ENCODE measurements around the gene CATSPER1.

The CATSPER1 gene

GRCh38 chr11:66026017-66026529 lies at the start of gene CATSPER1:
TSS of gene CATSPER1 (minus strand) at chr11:66026479. CDS start at chr11:66026379, 100 bp downstream.
- DNase-seq (ENCODE audit: low read depth), result no peak

- no peak for DNase-seq (ENCODE audit: low read depth)
These were observed 49.0 kb upstream of the CATSPER1 start for GRCh38 chr11:66075273-66075672.

- no peak for DNase-seq (ENCODE audit: low read depth)
These were observed 47.4 kb upstream of the CATSPER1 start for GRCh38 chr11:66073669-66074068.

DNA sequence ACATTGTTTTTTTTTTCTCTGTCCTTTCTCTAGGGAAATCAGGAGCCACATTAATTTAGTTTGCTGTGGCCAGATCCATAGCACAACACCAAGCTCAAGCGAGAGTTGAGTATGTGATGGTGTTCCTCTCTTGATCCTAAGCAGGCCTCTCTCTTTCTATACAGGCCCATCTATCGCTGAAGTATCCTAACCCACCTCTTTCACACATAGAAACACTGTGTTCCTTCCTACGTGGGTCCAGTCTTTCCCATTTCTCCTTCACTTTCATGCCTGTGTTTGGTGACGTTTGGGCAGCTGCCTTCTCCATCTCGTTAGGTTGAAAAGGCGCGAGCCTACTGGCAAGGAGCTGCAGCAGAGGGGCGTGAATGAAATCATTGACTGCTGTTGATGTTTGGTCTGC lies 46.2 kb upstream of the CATSPER1 start:
- DNase-seq (ENCODE audit: low read depth), result no peak

- peak; percentile 47 for DNase-seq (ENCODE audit: low read depth)
These were observed 45.8 kb upstream of the CATSPER1 start for GRCh38 chr11:66072081-66072480.

GRCh38 chr11:66071381-66071801 lies 45.1 kb upstream of the CATSPER1 start:
- DNase-seq (ENCODE audit: low read depth), result no peak

DNA sequence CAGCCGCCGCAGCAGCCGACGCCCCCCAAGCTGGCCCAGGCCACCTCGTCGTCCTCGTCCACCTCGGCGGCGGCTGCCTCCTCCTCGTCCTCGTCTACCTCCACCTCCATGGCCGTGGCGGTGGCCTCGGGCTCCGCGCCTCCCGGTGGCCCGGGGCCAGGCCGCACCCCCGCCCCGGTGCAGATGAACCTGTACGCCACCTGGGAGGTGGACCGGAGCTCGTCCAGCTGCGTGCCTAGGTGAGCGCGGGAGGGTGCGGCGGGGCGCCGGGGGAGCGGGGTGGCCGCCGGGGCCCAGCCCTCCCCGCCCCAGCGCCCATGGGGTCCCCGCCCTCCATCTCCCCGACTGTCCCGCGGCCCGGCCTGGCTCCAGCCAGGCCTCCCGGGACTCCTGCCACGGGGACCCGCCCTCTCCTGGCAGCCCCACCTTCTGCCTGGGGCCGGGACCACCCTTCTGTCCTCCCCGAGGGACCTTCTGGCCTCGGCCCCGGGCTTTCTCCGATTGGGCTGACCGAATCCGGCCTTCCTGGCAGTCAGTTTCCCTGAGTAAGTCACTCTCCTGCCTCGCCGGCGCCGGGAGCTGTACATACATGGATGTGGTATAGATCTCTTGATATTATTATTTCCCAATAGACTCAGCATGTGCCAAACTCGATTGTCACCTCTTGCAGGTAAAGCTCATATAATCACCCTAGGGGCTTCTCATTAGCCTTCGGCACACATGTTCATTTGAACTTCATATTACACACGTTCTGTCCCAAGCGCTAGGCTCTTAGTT lies 44.5 kb upstream of the CATSPER1 start:
- DNase-seq (ENCODE audit: low read depth), result peak; percentile 55

DNA sequence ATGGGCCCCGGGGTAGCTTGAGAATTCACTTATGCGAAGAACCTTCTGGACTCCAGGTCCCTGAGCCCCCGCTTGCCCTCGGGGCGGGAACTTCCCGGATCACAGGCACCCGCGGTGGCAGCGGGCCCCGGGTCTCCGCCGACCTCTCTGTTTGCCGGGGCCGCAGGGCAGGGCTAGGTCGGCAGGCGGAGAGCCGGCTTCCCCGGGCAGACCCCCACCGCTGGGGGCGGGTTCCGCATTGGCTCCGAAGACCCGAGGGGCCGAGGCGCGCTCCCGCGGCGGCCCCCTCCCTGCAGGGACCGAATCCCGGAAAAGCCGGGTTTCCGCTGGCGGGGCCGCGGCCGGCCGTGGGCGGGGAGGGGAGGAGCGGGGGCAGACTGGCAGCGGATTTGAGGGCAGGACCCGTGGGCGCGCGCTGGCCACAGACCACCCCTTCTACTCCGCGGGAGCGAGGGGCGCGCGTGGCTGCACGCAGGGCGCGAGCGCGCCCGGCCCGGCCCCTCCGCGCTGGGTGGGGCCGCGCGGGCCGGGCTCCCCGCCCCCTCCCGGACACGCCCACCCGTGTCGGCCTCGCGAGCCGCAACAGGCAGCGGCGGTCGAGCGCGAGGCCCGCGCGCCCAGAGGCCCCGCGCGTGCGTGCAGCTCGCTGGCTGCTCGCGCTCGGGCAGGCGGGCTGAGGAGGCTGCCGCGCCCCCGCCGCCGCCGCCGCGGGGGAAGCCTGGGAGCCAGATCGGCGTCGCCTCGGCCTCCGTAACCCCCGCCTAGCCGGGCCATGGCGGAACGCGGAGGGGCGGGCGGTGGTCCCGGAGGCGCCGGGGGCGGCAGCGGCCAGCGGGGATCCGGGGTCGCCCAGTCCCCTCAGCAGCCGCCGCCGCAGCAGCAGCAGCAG lies 43.7 kb upstream of the CATSPER1 start, which contains the start of gene PACS1:
TSS of gene PACS1 (plus strand) at position 558 of the 889 bp plus-strand sequence. CDS start at position 773, 215 bp downstream.
- DNase-seq (ENCODE audit: low read depth), result peak; percentile 88

DNA sequence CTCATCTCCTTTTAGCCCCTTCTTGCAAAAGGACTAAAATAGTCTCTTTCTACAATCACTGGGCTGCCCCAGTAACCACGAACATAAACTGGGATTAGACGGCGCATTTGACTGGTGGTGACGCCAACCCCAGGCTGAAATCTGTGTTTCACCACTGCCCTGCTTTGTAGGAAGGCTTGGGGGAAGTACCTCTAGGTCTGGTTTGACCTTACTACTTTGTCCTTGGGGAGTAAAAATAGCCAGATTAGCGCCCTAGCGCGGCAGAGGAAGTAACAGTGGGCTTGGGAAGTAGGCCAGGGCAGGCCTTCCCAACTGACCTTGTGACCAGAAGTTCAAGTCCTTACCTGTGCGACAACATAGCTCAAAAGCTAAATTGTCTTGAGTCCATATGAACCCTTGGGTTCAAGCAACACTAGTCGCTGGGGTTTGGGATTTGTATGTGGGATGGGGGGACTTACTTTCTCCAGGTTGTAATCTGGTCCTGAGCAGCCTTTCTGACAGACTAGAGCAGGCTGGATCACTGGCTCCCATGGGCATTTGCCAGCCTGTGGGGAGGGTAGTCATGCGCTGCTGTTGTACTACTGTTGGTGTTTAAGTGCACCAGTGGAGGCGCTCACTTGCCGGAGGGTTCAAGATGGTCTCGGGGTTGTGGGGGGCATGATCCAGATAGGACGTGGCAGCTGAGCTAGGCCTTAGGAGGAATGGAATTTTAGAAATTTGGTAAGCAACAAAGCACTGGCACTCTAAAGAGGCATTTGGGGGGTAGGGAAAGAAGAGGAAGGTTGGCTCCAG lies 42.8 kb upstream of the CATSPER1 start:
- DNase-seq (ENCODE audit: low read depth), result peak; percentile 87

DNA sequence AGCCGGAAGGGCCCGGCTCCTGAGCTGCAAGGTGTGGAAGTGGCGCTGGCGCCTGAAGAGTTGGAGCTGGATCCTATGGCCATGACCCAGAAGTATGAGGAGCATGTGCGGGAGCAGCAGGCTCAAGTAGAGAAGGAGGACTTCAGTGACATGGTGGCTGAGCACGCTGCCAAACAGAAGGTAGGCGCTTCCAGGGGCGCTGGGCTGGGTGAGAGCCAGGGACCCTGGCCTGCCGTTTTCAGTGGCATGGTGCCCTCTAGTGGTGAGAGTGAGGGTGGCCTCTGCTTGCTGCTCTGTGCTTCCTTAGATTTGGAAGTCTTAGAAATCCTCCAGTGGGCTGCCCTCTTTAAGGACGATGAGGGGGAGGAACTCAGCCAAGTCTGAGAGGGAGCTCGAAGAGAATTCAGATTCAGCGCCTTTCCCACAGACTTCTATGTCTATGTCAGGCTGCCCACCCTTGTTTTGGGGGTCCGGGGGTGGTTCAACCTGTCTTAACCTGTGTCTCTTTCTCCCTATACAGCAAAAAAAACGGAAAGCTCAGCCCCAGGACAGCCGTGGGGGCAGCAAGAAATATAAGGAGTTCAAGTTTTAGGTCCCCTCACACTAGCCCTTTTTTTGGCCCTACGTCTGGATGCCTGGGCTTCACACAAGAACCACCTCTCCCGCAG lies 42.0 kb upstream of the CATSPER1 start:
- DNase-seq (ENCODE audit: low read depth), result peak; percentile 71

- DNase-seq (ENCODE audit: low read depth), result no peak
These were observed 41.4 kb upstream of the CATSPER1 start for GRCh38 chr11:66067640-66068039.

GRCh38 chr11:66066751-66067150 lies 40.5 kb upstream of the CATSPER1 start:
- DNase-seq (ENCODE audit: low read depth), result no peak

DNA sequence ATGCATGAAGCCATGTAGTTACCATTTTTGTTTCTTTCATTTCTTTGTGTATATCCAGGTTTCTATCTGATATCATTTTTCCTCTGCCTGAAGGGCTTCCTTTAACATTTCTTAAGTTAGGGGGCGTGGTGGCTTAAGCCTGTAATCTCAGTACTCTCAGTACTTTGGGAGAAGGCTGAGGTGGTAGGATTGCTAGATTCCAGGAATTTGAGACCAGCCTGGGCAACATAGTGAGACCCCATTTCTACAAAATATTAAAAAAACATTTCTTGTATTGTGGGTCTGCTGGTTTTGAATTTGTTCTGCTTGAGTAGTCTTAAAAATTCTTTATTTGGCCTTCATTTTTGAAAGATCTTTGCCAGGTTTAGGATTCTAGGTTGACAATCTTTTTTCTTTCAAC lies 38.3 kb upstream of the CATSPER1 start:
- DNase-seq (ENCODE audit: low read depth), result no peak

- no peak for DNase-seq (ENCODE audit: low read depth)
These were observed 37.6 kb upstream of the CATSPER1 start for GRCh38 chr11:66063900-66064299.

DNA sequence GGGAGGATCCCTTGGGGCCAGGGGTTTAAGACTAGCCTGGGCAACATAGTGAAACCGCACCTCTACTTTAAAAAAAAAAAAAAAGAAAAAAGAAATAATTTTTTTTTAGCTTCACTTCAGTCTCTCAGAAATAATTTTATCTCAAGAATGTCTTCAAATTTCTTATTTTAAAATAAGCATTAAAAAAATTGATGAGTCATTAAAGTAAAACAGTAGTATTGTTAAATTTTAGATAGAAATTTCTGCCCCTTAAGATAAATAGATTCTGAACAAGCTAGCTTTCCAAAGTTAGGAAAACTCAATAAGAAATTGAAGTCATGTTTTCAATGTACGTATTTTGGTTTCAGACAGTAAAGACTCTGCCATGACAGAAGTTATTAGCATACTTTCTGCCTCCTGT lies 36.1 kb upstream of the CATSPER1 start:
- DNase-seq (ENCODE audit: low read depth), result no peak

DNA sequence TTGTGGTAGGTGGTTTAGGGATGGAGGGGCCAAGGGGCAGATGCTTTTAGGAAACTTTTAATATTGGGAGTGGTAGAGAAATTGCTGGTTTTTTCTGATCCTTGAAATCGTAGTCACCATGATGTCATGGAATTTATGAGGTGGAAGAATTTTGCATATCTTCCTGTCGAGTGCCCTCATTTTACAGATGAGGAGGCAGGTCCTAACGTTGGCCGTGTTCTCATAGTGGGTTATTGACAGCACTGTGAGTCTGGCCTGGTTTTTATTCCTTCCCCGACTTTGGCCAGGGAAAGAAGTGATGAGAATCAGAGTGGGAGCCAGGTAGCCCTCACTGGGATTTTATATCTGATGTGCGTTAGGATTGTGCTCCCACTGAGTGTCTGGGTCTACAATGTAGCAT lies 35.0 kb upstream of the CATSPER1 start:
- no peak for DNase-seq (ENCODE audit: low read depth)

GRCh38 chr11:66059966-66060680 lies 33.8 kb upstream of the CATSPER1 start:
- DNase-seq (ENCODE audit: low read depth), result no peak

GRCh38 chr11:66056501-66056900 lies 30.2 kb upstream of the CATSPER1 start:
- no peak for DNase-seq (ENCODE audit: low read depth)

- DNase-seq (ENCODE audit: low read depth), result no peak
These were observed 28.7 kb upstream of the CATSPER1 start for GRCh38 chr11:66055021-66055420.

DNA sequence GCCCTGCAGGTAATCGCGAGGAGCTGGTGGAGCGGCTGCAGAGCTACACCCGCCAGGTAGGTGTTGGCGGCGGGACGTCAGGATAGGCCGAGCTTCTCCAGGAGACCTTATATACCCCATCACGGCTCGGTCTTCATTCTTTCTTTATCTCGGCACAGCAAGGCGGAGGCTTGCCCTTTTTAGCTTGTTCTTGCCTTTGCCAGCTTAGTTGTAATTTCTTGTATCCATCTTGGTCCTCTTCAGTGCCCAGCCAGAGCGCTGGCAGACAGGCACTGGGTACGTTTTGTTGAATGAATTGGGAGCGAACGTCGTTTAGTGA lies 26.3 kb upstream of the CATSPER1 start:
- DNase-seq (ENCODE audit: low read depth), result no peak
